Hepatocyte (in vitro differentiated cells): Measurements from ENCODE around the gene MRGPRX3.

Experiments
- EZH2 ChIP-seq: fragments of 200-600 bp; sonication (generic); IDR thresholded peaks from 2 replicates; pipeline ENCODE4 v1.6.1; 2016; ENCODE audit warnings: antibody characterized with exemption, mild to moderate bottlenecking, borderline replicate concordance
- EZH2phosphoT487 ChIP-seq: fragments of 200-600 bp; sonication (generic); IDR thresholded peaks from one replicate; pipeline ENCODE4 v1.6.1; 2018; ENCODE audit warnings: antibody characterized with exemption, mild to moderate bottlenecking, low read depth, moderate library complexity; ENCODE audit not compliant: unreplicated experiment, severe bottlenecking
- TF ChIP-seq, protein P1 (sequence below): fragments of 200-600 bp; sonication (generic); IDR thresholded peaks from 2 replicates; pipeline ENCODE4 v1.5.1; 2016; ENCODE audit warnings: antibody characterized with exemption, mild to moderate bottlenecking; ENCODE audit not compliant: poor library complexity

DNA sequence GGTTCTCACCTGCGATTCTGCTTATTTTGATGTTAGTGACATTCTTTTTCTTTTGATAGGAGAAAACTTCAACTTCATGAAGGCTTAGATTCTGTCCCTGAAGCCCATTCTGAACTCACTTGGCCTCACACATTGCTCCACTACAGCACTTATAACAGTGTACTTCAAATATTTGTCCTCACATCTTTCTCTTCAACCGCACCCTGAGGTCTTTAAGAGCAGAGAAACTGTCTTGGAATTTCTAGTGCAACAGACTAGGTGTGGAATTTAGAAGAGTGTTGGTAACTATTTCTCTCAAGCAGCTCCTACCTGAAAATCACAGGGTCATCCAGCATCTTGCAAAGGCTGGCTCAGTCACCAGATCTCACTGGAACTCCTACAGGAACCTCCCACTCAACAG lies 7.8 kb downstream of the MRGPRX3 start:
- TF ChIP-seq, protein P1, sequence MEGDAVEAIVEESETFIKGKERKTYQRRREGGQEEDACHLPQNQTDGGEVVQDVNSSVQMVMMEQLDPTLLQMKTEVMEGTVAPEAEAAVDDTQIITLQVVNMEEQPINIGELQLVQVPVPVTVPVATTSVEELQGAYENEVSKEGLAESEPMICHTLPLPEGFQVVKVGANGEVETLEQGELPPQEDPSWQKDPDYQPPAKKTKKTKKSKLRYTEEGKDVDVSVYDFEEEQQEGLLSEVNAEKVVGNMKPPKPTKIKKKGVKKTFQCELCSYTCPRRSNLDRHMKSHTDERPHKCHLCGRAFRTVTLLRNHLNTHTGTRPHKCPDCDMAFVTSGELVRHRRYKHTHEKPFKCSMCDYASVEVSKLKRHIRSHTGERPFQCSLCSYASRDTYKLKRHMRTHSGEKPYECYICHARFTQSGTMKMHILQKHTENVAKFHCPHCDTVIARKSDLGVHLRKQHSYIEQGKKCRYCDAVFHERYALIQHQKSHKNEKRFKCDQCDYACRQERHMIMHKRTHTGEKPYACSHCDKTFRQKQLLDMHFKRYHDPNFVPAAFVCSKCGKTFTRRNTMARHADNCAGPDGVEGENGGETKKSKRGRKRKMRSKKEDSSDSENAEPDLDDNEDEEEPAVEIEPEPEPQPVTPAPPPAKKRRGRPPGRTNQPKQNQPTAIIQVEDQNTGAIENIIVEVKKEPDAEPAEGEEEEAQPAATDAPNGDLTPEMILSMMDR, result no peak
- TF ChIP-seq EZH2phosphoT487 (no peak), EZH2 (no peak)
